GM18868 (cell line): ENCODE measurements around the gene FOXRED1.
A peak's percentile ranks its signal among the peaks of the same experiment; 100 is the strongest.

Experiments
- ATAC-seq: cut with Tn5 transposase; IDR thresholded peaks from one replicate; pipeline ENCODE4 v1.9.1; 2021; ENCODE audit warnings: mild to moderate bottlenecking, moderate library complexity; ENCODE audit not compliant: unreplicated experiment

FOXRED1 gene

DNA sequence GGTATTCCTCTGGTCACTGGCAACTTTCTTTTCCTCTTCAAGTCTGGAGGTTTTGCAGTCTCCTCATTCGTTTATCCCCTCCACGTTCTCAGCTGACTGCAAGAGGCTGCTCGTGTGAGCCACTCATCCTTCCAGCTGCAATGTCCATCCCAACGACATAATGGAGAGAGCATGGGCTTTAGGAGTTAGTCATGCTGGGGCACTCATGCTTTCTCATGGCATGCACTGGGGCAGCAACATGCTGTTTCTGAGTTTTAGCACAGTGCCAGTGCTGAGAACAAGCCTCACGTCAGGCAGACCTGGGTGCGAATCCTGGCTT lies 42.0 kb downstream of the FOXRED1 start:
- ATAC-seq: no peak

DNA sequence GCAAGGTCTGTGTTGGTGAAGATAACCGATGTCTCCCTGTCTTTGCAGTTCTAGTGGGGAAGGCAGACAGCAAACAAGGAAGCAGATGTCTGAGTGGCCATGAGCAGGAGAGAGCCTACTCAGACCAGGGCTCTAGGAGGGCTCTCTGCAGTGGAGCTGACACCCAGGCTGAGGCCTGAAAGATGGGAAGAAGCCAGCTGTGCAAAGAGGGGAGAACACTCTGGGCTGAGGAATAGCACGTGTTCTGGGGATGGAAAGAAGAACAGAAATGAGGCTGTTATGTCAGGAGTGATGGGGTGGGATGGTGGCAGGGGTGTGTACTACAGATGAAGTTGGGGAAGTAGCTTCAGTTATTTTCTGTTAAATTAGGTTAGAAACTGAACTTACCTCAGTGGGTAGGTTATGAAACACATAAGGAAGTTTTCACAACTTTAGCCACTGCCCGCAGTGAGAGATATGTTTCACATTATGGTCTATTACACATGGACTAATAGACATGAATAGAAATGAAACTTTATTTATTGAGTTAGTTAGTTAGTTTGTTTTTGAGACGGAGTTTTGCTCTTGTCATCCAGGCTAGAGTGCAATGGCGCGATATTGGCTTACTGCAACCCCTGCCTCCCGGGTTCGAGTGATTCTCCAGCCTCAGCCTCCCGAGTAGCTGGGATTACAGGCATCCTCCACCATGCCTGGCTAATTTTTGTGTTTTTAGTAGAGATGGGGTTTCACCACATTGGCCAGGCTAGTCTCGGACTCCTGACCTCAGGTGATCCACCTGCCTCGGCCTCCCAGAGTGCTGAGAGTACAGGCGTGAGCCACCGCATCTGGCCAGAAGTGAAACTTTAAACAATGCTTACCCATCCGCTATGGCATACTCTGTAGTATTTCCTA lies 42.7 kb downstream of the FOXRED1 start:
- ATAC-seq: peak; percentile 86

DNA sequence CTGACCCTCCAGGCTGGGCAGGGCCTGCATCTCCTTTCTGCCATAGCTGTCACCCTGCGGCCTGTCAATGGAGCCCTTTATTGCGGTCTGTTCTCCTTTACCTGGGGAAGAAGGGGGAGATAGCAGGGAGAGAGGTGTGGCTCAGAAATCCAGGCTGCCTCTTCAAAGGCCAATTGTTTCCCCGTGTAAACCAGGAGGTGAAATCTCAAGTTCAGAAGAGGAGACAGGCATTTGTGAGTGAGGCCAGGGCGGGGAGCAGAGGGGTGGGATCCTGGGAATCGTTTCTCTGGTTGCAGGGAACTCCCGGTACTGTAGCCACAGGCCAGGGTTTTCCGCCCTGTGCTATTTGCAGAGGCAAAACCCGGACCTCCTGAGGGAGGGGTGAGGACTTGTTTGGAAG lies 44.0 kb downstream of the FOXRED1 start:
- no peak for ATAC-seq

DNA sequence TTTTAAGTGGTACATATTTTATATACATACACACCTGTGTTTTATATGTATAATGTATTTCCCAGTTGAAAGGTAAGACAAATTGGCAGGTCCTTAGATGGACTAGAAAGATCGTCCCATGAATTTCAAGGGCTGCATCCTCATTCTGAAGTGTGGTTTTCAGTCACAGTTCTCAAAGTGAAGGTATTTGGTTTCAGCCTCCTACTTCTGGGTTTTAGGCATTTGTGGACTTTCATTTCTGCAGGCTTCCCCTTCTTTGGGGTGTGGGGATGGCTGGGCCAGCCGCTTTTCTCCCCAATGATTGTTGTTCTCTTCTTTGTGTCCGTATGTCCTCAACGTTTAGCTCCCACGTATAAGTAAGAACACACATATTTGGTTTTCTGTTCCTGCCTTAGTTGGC lies 44.9 kb downstream of the FOXRED1 start:
- no peak for ATAC-seq

DNA sequence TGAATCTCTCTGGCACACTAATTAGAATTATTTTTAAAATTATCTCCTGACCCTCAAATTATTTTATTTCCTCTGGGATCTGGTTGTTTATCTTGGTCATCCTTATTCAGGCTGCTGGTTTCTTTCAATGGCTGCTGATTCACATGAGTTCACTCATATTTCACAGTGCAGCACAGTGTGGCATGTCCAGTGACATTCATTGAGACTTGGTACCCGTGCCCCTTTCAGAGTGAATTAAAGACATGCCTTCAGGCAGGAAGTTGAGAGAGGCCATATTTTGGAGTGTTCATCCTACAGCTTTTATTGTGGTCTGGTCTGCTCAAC lies 48.4 kb downstream of the FOXRED1 start:
- no peak for ATAC-seq

DNA sequence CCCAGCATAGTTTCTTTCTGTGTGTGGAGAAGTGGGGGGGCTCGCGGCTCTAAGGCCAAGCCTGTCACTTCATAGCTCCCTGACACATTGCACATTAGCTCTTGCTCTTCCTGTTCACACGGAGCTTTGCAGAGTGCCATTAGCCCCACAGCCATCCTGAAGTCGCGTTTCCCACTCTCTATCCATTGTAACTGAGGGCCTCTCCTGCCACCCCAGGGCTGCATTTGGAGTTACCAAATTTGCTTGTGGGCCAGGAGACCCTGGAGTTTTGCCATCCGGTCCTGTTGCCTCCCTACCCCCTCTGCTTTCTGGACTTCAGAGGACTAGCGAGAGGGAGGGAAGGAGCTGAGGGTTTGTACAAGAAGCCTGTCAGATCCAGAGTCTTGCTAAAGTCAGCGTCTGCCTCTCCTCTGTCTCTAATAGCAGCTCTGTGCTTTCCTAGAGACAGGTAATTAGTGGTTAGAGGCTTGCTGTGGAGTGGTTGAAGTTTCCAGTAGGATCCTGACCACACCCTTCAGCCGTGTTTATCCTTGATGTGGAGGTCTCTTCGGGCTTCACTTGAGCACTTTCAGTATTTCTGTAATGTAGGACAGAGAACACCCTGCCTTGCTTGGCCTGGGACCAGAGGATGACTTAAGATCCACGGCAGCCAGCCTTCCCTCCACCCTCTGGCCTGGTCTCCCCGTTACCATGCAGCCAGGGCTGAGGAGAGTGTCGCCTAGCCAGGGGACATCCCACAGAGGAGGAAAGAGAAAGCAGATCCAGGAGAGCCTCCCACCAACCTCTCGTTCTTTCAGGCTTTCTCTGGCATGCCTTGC lies 49.0 kb downstream of the FOXRED1 start:
- peak; percentile 44 for ATAC-seq

DNA sequence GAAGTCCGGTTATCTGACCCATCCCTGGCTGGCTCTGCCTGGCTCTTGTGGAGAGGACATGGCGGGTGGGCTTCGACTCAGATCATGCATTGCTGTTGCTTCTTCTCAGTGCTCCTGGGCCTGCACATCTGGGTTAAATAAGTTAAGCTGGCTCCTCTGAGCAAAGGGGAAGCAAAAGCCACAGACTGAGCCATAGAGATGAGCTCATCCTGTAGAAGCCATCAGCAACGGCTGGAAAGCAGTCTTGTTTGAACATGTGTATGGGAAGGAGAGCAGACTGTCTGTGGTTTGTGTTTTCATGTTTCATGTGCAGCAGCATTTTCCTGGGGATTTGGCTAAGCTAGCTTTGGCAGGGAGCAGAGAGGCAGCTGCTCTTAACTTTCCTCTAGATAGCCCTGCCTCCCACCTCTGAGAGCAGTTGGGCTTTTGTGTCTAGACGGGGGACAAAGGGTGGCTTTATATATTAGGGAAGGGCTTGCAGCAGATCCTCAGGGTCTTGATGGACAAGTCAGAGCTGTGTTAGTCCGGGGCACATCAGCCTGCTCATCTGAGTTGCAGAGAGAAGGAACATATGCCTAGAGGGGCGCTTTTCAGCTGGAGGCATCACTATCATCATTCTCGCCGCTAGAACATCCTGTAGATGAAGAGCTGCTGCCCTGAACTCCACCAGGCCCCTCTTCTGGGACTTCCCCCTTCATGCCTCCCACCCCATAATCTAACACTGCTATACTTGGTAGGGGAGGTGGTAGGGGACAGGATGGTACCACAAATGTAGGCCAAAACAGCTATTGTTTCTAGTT lies 49.8 kb downstream of the FOXRED1 start:
- ATAC-seq: peak; percentile 91

DNA sequence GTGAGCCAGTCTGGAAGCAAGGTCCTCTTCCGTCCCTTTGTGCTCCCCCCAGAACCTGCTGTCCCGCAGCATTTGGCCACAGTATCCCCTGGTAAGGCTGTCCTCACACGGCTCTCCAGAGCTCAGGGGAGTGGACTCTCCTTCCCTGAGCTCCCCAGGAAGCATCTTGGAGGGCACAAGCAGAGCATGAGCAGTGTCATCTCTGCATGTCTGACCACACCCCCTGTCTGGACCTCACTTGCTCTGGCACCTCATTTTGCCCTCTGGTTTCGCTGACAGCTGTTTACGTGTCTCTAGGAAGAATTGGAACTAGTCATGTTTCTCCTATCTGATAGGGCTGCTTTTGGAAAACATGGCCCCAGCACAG lies 50.4 kb downstream of the FOXRED1 start:
- no peak for ATAC-seq

DNA sequence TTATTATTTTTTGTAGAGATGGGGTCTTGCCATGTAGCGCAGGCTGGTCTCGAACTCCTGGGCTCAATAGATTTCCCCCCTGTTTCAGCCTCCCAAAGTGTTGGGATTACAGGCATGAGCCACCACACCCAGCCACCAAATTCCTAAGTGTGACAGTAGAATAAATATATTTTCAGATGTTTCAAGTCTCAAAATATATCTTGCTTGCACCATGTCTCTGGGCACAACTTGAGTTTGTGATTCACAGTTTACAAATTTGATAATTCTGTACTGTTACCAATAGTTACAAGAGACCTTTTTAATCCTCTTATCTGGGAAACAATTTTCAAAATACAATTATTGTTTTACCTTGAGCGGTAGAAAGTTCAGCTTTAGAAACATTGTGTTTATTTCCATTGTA lies 54.0 kb downstream of the FOXRED1 start:
- no peak for ATAC-seq

DNA sequence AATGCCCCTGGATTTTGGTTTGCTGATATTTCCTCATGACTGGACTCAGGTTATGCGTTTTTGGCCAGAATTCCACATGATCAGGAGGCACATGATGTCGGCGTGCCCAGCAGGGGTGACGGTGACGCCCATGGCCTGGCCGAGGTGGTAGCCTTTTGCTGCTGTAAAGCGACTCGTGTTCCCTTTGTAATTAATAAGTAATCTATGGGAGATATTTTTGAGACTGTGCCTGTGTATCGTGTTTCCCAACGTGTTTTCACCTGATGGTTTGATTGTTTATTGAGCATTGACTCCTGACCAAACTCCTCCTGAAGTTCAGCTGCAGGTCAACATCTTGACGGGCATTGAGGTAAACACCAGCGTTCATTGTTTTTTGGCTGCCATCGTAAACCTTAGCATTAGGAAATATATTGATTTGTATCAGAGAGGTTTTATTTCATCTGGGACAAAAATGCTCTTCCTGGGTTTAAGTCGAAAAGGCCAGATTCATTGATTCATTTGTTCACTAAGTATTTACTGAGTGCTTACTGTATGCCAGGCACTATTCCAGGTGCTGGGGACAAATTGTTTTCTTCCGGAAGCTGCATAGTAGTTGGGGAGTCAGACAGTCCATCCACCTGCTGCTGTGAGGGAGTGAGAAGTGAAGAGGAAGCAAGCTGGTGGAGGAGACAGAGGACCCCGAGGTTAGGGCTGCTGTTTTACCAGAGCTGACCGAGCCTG lies 58.5 kb downstream of the FOXRED1 start:
- no peak for ATAC-seq
